ENCODE results near the gene PRCC.
"Not testable (repeated sequence)": the region's sequence is repeated elsewhere in the genome, so short reads cannot be mapped to it uniquely, and the experiment has no call there.

Gene PRCC

GRCh38 chr1:156754219-156754618 is 13.1 kb upstream of the PRCC start:
- no peak for TF ChIP-seq CTCF (IDR thresholded peaks at IDR 0.05; ENCODE audit: low read depth, low read length)
- DNase-seq (ENCODE audit: extremely low read depth, low read depth) = no peak

GRCh38 chr1:156755527-156755950 is 11.8 kb upstream of the PRCC start:
- no peak for DNase-seq (ENCODE audit: extremely low read depth, low read depth)
- TF ChIP-seq CTCF (IDR thresholded peaks at IDR 0.05; ENCODE audit: low read depth, low read length) = no peak

- TF ChIP-seq CTCF (IDR thresholded peaks at IDR 0.05; ENCODE audit: low read depth, low read length) = no peak
- DNase-seq (ENCODE audit: extremely low read depth, low read depth) = no peak
Observed at GRCh38 chr1:156756355-156756754, 11.0 kb upstream of the PRCC start.

- not testable (repeated sequence) for DNase-seq (ENCODE audit: extremely low read depth, low read depth)
Observed at GRCh38 chr1:156757572-156758253, 9.6 kb upstream of the PRCC start.

- TF ChIP-seq CTCF (IDR thresholded peaks at IDR 0.05; ENCODE audit: low read depth, low read length) = no peak
- no peak for DNase-seq (ENCODE audit: extremely low read depth, low read depth)
Observed at GRCh38 chr1:156760092-156760795, 7.1 kb upstream of the PRCC start.

GRCh38 chr1:156760796-156761104 is 6.6 kb upstream of the PRCC start:
- no peak for TF ChIP-seq CTCF (IDR thresholded peaks at IDR 0.05; ENCODE audit: low read depth, low read length)
- DNase-seq (ENCODE audit: extremely low read depth, low read depth) = no peak

GRCh38 chr1:156765136-156765535 is 2.2 kb upstream of the PRCC start:
- not testable (repeated sequence) for DNase-seq (ENCODE audit: extremely low read depth, low read depth)

- DNase-seq (ENCODE audit: extremely low read depth, low read depth) = no peak
- TF ChIP-seq CTCF (IDR thresholded peaks at IDR 0.05; ENCODE audit: low read depth, low read length) = no peak
Observed at GRCh38 chr1:156765666-156766065, 1.7 kb upstream of the PRCC start.

Data from AG09319 (cell line).